H1 (cell line): ENCODE measurements around the gene ACAP3.

ENCODE experiments used
- CEBPB ChIP-seq: IDR thresholded peaks from 2 replicates; pipeline ENCODE4 v1.6.1; 2012; ENCODE audit warnings: low read depth, low read length
- CTCF ChIP-seq, 3 experiments: IDR thresholded peaks; 1 replicate in 2 of 3; 2 replicates in 1 of 3; pipeline versions ENCODE4 v1.5.1 to v1.6.1; 2011; ENCODE audit warnings: low read length in 3 of 3, mild to moderate bottlenecking in 3 of 3, inconsistent platforms in 2 of 3, low read depth in 1 of 3, moderate library complexity in 1 of 3; ENCODE audit not compliant: insufficient read depth in 1 of 3; ENCODE audit errors: control extremely low read depth in 1 of 3
- EZH2 ChIP-seq: fragments of 200-600 bp; sonication (generic); IDR thresholded peaks from 2 replicates; pipeline ENCODE4 v1.7.1; 2012; ENCODE audit warnings: low read depth, mild to moderate bottlenecking, moderate library complexity, low read length, inconsistent platforms; ENCODE audit not compliant: severe bottlenecking
- GABPA ChIP-seq: IDR thresholded peaks from 2 replicates; pipeline ENCODE4 v1.6.1; 2011; ENCODE audit warnings: mild to moderate bottlenecking, low read length, moderate library complexity, borderline replicate concordance; ENCODE audit not compliant: insufficient read depth
- HDAC6 ChIP-seq: IDR thresholded peaks from one replicate; pipeline ENCODE4 v1.7.1; 2012; ENCODE audit warnings: low read depth, mild to moderate bottlenecking, inconsistent platforms, low read length, moderate library complexity
- JUND ChIP-seq: IDR thresholded peaks from 2 replicates; pipeline ENCODE4 v1.6.1; 2011; ENCODE audit warnings: mild to moderate bottlenecking, improper control_type of control experiment, low read length
- NRF1 ChIP-seq: IDR thresholded peaks from 2 replicates; pipeline ENCODE4 v1.6.1; 2011; ENCODE audit warnings: mild to moderate bottlenecking, low read depth, low read length, improper control_type of control experiment
- SUZ12 ChIP-seq: fragments of 200-600 bp; sonication (generic); IDR thresholded peaks from 2 replicates; pipeline ENCODE4 v1.6.1; 2012; ENCODE audit warnings: mild to moderate bottlenecking, inconsistent platforms, low read length, moderate library complexity, mixed read lengths
- ZNF274 ChIP-seq: IDR thresholded peaks from 2 replicates; pipeline ENCODE4 v1.7.0; 2012; ENCODE audit warnings: low read length, borderline replicate concordance; ENCODE audit errors: extremely low read depth

GRCh38 chr1:1342061-1342562, 34.4 kb upstream of the ACAP3 start:
- TF ChIP-seq GABPA, result no peak
- no peak for TF ChIP-seq HDAC6
- no peak for TF ChIP-seq JUND
- TF ChIP-seq CTCF (IDR thresholded peaks at IDR 0.05; ENCODE audit: control extremely low read depth in 1 of 3, insufficient read depth in 1 of 3, low read depth in 1 of 3, low read length in 3 of 3), result no peak
- TF ChIP-seq EZH2, result no peak
- no peak for TF ChIP-seq SUZ12
- TF ChIP-seq ZNF274, result no peak
- TF ChIP-seq CEBPB, result no peak
- TF ChIP-seq NRF1, result no peak
